HepG2 (cell line): ENCODE results near the gene BLOC1S1. TPM values are rescaled to one million over a fixed set of nuclear protein-coding genes. Genes with fewer than 3 reads are reported as not detected.

Experiments
- ATAC-seq: fragments of 200-7000 bp; cut with Tn5 transposase; 3 replicates; pipeline ENCODE4 v1.9.1; 2020; ENCODE audit warnings: mild to moderate bottlenecking, moderate library complexity
- BruUV-seq: library from RNA; stranded (reverse); fragments of 400-500 nt; replicated peaks from 2 replicates; lab custom pipeline; 2021; lab: Mats Ljungman, UMichigan
- CTCF ChIA-PET: fragments of 300-600 bp; formaldehyde crosslinking; extraction: SDS; loops from one replicate; lab custom pipeline; 2021; ENCODE audit warnings: low total read pairs, inconsistent platforms, low intra/inter-chr PET ratio; lab: Yijun Ruan, JAX
- POLR2A ChIA-PET: fragments of 350-600 bp; sonication (Branson Sonifier 250); formaldehyde crosslinking; loops from one replicate; lab custom pipeline; 2020; ENCODE audit warnings: antibody characterized with exemption, inconsistent platforms; lab: Yijun Ruan, JAX
- DNase-seq: peaks from one replicate; pipeline ENCODE4 v3.0.0-alpha.2; 2015; ENCODE audit warnings: low spot score
- FAIRE-seq: peaks from 3 replicates; lab custom pipeline; 2011; peaks lifted over from hg19 to GRCh38; lab: Jason Lieb, UNC
- H2AFZ ChIP-seq: one replicate; pipeline ENCODE4 v1.6.1; 2011; ENCODE audit warnings: low read length, inconsistent platforms
- H3K27ac ChIP-seq: fragments of 300-600 bp; 3 replicates; pipeline ENCODE4 v1.8.0; 2011; ENCODE audit warnings: mixed run types, mild to moderate bottlenecking, mixed read lengths, low read length, inconsistent platforms; ENCODE audit not compliant: insufficient read depth; ENCODE audit errors: extremely low read length
- H3K27me3 ChIP-seq, 2 experiments: fragments of 200-600 bp in 1 of 2; 2 replicates in 1 of 2; 3 replicates in 1 of 2; pipeline versions ENCODE4 v1.6.0 to v1.8.0; 2011; ENCODE audit warnings: low read length in 2 of 2, mild to moderate bottlenecking in 2 of 2, moderate library complexity in 2 of 2, inconsistent platforms in 1 of 2; ENCODE audit not compliant: insufficient read depth in 2 of 2, control insufficient read depth in 1 of 2
- H3K36me3 ChIP-seq, 2 experiments: fragments of 200-600 bp in 1 of 2; replicated peaks in 1 of 2; 2 replicates in 1 of 2; 3 replicates in 1 of 2; pipeline versions ENCODE4 v1.5.1 to v1.8.0; 2011; ENCODE audit warnings: low read length in 2 of 2, inconsistent platforms in 1 of 2; ENCODE audit not compliant: insufficient read depth in 2 of 2, control insufficient read depth in 1 of 2
- H3K4me1 ChIP-seq: 2 replicates; pipeline ENCODE4 v1.5.1; 2012; ENCODE audit warnings: low read length, inconsistent platforms; ENCODE audit not compliant: insufficient read depth
- H3K4me2 ChIP-seq: 2 replicates; pipeline ENCODE4 v1.6.0; 2011; ENCODE audit warnings: low read depth, low read length, inconsistent platforms
- H3K4me3 ChIP-seq, 3 experiments: fragments of 200-600 bp in 1 of 3; sonication (generic), shearing (Covaris generic) in 1 of 3; replicated peaks in 1 of 3; 2 replicates each; pipeline ENCODE4 v1.5.1; 2011 to 2016; ENCODE audit warnings: low read length in 3 of 3, inconsistent platforms in 2 of 3, low read depth in 2 of 3, mild to moderate bottlenecking in 2 of 3, control low read depth in 1 of 3, mixed read lengths in 1 of 3; ENCODE audit not compliant: insufficient read depth in 1 of 3
- H3K79me2 ChIP-seq: one replicate; pipeline ENCODE4 v1.6.1; 2011; ENCODE audit warnings: low read length, inconsistent platforms; ENCODE audit not compliant: insufficient read depth
- H3K9ac ChIP-seq: 2 replicates; pipeline ENCODE4 v1.6.0; 2011; ENCODE audit warnings: mild to moderate bottlenecking, low read depth, low read length, inconsistent platforms; ENCODE audit not compliant: insufficient read depth
- H3K9me3 ChIP-seq: 2 replicates; pipeline ENCODE4 v1.5.1; 2012; ENCODE audit warnings: mild to moderate bottlenecking, low read length
- H4K20me1 ChIP-seq: 2 replicates; pipeline ENCODE4 v1.6.0; 2011; ENCODE audit warnings: inconsistent platforms, mild to moderate bottlenecking, low read length, moderate library complexity; ENCODE audit not compliant: insufficient read depth
- ARID2 ChIP-seq: sonication (generic); formaldehyde crosslinking; IDR thresholded peaks from 2 replicates; pipeline ENCODE4 v1.8.1; 2022; ENCODE audit warnings: mild to moderate bottlenecking, missing genetic modification reagents, borderline replicate concordance
- EP300 ChIP-seq, 3 experiments: sonication (generic) in 1 of 3; formaldehyde crosslinking in 1 of 3; IDR thresholded peaks; 2 replicates each; pipeline versions ENCODE4 v1.5.1 to v1.6.1; 2011 to 2020; ENCODE audit warnings: low read depth in 2 of 3, low read length in 2 of 3, borderline replicate concordance in 1 of 3, improper control_type of control experiment in 1 of 3, mild to moderate bottlenecking in 1 of 3, missing genetic modification reagents in 1 of 3, moderate library complexity in 1 of 3
- HHEX ChIP-seq: IDR thresholded peaks from 2 replicates; pipeline ENCODE4 v1.6.1; 2016; ENCODE audit warnings: control low read depth
- HMGA1 ChIP-seq: sonication (generic); formaldehyde crosslinking; conservative IDR thresholded peaks from 2 replicates; pipeline ENCODE4 v1.4.0; 2020; ENCODE audit warnings: missing genetic modification reagents
- HNRNPUL1 ChIP-seq: fragments of 200-400 bp; formaldehyde crosslinking; IDR thresholded peaks from 2 replicates; pipeline ENCODE4 v1.6.1; 2017; ENCODE audit warnings: low read depth, mild to moderate bottlenecking, low read length, moderate library complexity
- JUNB ChIP-seq: sonication (generic); formaldehyde crosslinking; IDR thresholded peaks from 2 replicates; pipeline ENCODE4 v1.8.0; 2022; ENCODE audit warnings: missing genetic modification reagents, mild to moderate bottlenecking, borderline replicate concordance
- MAFK ChIP-seq, 2 experiments: IDR thresholded peaks in 1 of 2; conservative IDR thresholded peaks in 1 of 2; 2 replicates each; pipeline ENCODE4 v1.6.1; 2011; ENCODE audit warnings: improper control_type of control experiment in 2 of 2, low read length in 2 of 2
- PAWR ChIP-seq: sonication (generic); formaldehyde crosslinking; IDR thresholded peaks from 2 replicates; pipeline ENCODE4 v1.4.0; 2020; ENCODE audit warnings: missing genetic modification reagents, mild to moderate bottlenecking, borderline replicate concordance
- PCBP1 ChIP-seq: fragments of 200-400 bp; formaldehyde crosslinking; IDR thresholded peaks from 2 replicates; pipeline ENCODE4 v1.6.1; 2017; ENCODE audit warnings: mild to moderate bottlenecking, low read depth, low read length, borderline replicate concordance
- PHF21A ChIP-seq: sonication (generic); formaldehyde crosslinking; IDR thresholded peaks from 2 replicates; pipeline ENCODE4 v1.5.0; 2020; ENCODE audit warnings: mild to moderate bottlenecking, missing genetic modification reagents
- POLR2A ChIP-seq, 2 experiments: IDR thresholded peaks; 2 replicates each; pipeline ENCODE4 v1.6.1; 2011; ENCODE audit warnings: low read depth in 2 of 2, low read length in 2 of 2, mild to moderate bottlenecking in 1 of 2, moderate library complexity in 1 of 2; ENCODE audit not compliant: insufficient read depth in 1 of 2
- POLR2AphosphoS2 ChIP-seq: IDR thresholded peaks from 2 replicates; pipeline ENCODE4 v1.6.1; 2011; ENCODE audit warnings: low read depth, low read length, improper control_type of control experiment
- RBM22 ChIP-seq: fragments of 200-400 bp; formaldehyde crosslinking; optimal IDR thresholded peaks from 2 replicates; pipeline ENCODE3; 2017; ENCODE audit warnings: mild to moderate bottlenecking, low read length, moderate library complexity
- REXO4 ChIP-seq: sonication (generic); formaldehyde crosslinking; IDR thresholded peaks from 2 replicates; pipeline ENCODE4 v1.8.0; 2022; ENCODE audit warnings: missing genetic modification reagents, mild to moderate bottlenecking, borderline replicate concordance
- WIZ ChIP-seq: sonication (generic); formaldehyde crosslinking; IDR thresholded peaks from 2 replicates; pipeline ENCODE4 v1.5.1; 2020; ENCODE audit warnings: mild to moderate bottlenecking, missing genetic modification reagents
- ZNF546 ChIP-seq: sonication (generic); formaldehyde crosslinking; conservative IDR thresholded peaks from 2 replicates; pipeline ENCODE4 v1.8.1; 2023; ENCODE audit warnings: mild to moderate bottlenecking, missing genetic modification reagents
- ZNF841 ChIP-seq: sonication (generic); formaldehyde crosslinking; IDR thresholded peaks from 2 replicates; pipeline ENCODE4 v1.8.1; 2023; ENCODE audit warnings: missing genetic modification reagents, borderline replicate concordance
- ZNF878 ChIP-seq: sonication (generic); formaldehyde crosslinking; IDR thresholded peaks from 2 replicates; pipeline ENCODE4 v1.8.1; 2023; ENCODE audit warnings: mild to moderate bottlenecking, missing genetic modification reagents, moderate library complexity
- WGBS: methylation state at CpG from one replicate; pipeline ENCODE4 v1.1.6; 2017; ENCODE audit warnings: low lambda C conversion rate; 5-methylcytosine and 5-hydroxymethylcytosine counted together
- in situ Hi-C: cut with HindIII; loops from 2 replicates; pipeline ENCODE4 v1.10.0; 2017; ENCODE audit warnings: low pct_unique_long_range_greater_than_20kb; ENCODE audit not compliant: extremely low pct_ligation_motif_present
- intact Hi-C: fragments of 100-400 bp; cut with micrococcal nuclease; formaldehyde crosslinking; loops from one replicate; pipeline ENCODE4 v1.10.0; 2022; ENCODE audit not compliant: unreplicated experiment
- polyA plus RNA-seq, 8 experiments: library from polyadenylated mRNA; depleted of rRNA in 3 of 8; stranded (reverse) in 7 of 8; unstranded in 1 of 8; fragments of >200 nt; fragmentation: Illumina TruSeq in 4 of 8; extraction: Trizol in 4 of 8; gene quantifications; 2 replicates each; pipeline versions ENCODE4 v1.2.1 to v1.2.3, GENCODE V29; 2011 to 2016; ENCODE audit warnings: low read depth in 4 of 8, missing spikeins in 1 of 8, mixed read lengths in 1 of 8; ENCODE audit not compliant: insufficient read depth in 1 of 8
- total RNA-seq, 5 experiments: library from RNA; depleted of rRNA; stranded (reverse); fragments of >200 nt; fragmentation: Illumina TruSeq; extraction: Trizol; gene quantifications; 2 replicates each; pipeline ENCODE4 v1.2.3, GENCODE V29; 2016; ENCODE audit warnings: low read depth in 1 of 5
- TF ChIP-seq, protein P1 (sequence below): sonication (generic); formaldehyde crosslinking; IDR thresholded peaks from 2 replicates; pipeline ENCODE4 v1.5.0; 2020; ENCODE audit warnings: missing genetic modification reagents, mild to moderate bottlenecking, borderline replicate concordance
- TF ChIP-seq, protein P2 (sequence below): sonication (generic); formaldehyde crosslinking; IDR thresholded peaks from 2 replicates; pipeline ENCODE4 v1.4.0; 2020; ENCODE audit warnings: missing genetic modification reagents
- TF ChIP-seq, protein P3 (sequence below): fragments of 450-650 bp; IDR thresholded peaks from 2 replicates; pipeline ENCODE4 v1.6.1; 2016

Gene BLOC1S1
- total and polyA plus RNA-seq, 2 of the 13 experiments (the other 11 are each of a cell fraction or from before 2014, with no cell fraction given) = 55.1 to 95.3 TPM

DNA sequence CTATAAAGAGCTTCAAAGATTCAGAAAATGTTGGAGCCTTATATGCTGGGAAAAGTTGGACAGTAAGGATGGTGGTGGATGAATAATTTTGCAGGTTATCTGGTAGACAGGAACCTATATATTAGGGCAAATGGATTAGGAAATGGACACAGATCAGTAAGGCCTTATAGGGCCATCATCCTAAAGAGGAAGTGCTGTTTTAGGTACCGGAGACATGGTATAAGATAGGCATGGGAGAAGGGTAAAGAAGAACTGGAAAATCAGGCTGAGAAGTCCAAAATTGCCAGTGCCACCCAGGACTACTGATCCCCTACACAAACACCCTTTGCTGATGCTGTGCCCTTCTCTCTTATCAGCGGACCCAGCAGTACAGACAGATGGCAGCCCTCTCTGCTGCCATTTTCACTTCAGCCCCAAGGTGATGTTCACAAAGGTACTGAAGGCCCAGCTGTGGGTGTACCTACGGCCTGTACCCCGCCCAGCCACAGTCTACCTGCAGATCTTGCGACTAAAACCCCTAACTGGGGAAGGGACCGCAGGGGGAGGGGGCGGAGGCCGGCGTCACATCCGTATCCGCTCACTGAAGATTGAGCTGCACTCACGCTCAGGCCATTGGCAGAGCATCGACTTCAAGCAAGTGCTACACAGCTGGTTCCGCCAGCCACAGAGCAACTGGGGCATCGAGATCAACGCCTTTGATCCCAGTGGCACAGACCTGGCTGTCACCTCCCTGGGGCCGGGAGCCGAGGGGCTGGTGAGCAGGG is 32.6 kb downstream of the BLOC1S1 start:
- Histone ChIP-seq H3K4me1 (peaks cover 26% of the 10 kb centered on the region), H3K27me3 (peaks cover 0 to 6% of the 10 kb centered on the region in 2 experiments; a peak in 1 of 5 replicates), H3K4me2 (no peak overlapping the region), H3K9me3 (no peaks in the 10 kb centered on the region), H3K9ac (no peak overlapping the region), H3K27ac (no peak overlapping the region), H2AFZ (no peak overlapping the region), H3K79me2 (no peaks in the 10 kb centered on the region), H3K4me3 (no peak overlapping the region), H3K36me3 (peaks cover 9 to 22% of the 10 kb centered on the region in 2 experiments), H4K20me1 (no peaks in the 10 kb centered on the region)
- no peak for ATAC-seq
- no TSS peak for BruUV-seq
- in situ Hi-C loops (no loop called here), intact Hi-C loops (no loop called here)
- POLR2A ChIA-PET = no interaction called here
- CTCF ChIA-PET = no interaction called here
- DNase-seq = no peak
- FAIRE-seq = no peak
- WGBS = 97% methylated on average over 15 of the region's 18 CpGs
- TF ChIP-seq WIZ (CRISPR knock-in tag) (no peak), HHEX (CRISPR knock-in tag) (no peak), POLR2A (IDR thresholded peaks at IDR 0.05; ENCODE audit: insufficient read depth in 1 of 2, low read depth in 2 of 2, low read length in 2 of 2) (peak in 1 of 2 experiments; percentile 20; a peak in 1 of 4 replicates), PCBP1 (no peak), EP300 (IDR thresholded peaks at IDR 0.05; ENCODE audit: low read depth in 2 of 2, low read length in 2 of 2) (no peak), EP300 (CRISPR knock-in tag; IDR thresholded peaks at IDR 0.05; ENCODE audit: borderline replicate concordance) (no peak), JUNB (no peak), HMGA1 (CRISPR knock-in tag) (no peak), RBM22 (peak; percentile 24), ZNF546 (CRISPR knock-in tag) (no peak), PHF21A (no peak), MAFK (conservative IDR thresholded peaks at IDR 0.05 in 1 of 2, IDR thresholded peaks at IDR 0.05 in 1 of 2; ENCODE audit: low read length in 2 of 2) (no peak), ARID2 (CRISPR knock-in tag) (no peak), POLR2AphosphoS2 (no peak), ZNF878 (CRISPR knock-in tag) (no peak), HNRNPUL1 (no peak), REXO4 (CRISPR knock-in tag) (no peak), ZNF841 (CRISPR knock-in tag) (no peak), PAWR (CRISPR knock-in tag) (no peak)
- TF ChIP-seq, protein P1, sequence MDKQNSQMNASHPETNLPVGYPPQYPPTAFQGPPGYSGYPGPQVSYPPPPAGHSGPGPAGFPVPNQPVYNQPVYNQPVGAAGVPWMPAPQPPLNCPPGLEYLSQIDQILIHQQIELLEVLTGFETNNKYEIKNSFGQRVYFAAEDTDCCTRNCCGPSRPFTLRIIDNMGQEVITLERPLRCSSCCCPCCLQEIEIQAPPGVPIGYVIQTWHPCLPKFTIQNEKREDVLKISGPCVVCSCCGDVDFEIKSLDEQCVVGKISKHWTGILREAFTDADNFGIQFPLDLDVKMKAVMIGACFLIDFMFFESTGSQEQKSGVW (CRISPR knock-in tag) = no peak
- TF ChIP-seq, protein P2, sequence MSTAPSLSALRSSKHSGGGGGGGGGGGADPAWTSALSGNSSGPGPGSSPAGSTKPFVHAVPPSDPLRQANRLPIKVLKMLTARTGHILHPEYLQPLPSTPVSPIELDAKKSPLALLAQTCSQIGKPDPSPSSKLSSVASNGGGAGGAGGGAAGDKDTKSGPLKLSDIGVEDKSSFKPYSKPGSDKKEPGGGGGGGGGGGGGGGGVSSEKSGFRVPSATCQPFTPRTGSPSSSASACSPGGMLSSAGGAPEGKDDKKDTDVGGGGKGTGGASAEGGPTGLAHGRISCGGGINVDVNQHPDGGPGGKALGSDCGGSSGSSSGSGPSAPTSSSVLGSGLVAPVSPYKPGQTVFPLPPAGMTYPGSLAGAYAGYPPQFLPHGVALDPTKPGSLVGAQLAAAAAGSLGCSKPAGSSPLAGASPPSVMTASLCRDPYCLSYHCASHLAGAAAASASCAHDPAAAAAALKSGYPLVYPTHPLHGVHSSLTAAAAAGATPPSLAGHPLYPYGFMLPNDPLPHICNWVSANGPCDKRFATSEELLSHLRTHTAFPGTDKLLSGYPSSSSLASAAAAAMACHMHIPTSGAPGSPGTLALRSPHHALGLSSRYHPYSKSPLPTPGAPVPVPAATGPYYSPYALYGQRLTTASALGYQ = no peak
- TF ChIP-seq, protein P3, sequence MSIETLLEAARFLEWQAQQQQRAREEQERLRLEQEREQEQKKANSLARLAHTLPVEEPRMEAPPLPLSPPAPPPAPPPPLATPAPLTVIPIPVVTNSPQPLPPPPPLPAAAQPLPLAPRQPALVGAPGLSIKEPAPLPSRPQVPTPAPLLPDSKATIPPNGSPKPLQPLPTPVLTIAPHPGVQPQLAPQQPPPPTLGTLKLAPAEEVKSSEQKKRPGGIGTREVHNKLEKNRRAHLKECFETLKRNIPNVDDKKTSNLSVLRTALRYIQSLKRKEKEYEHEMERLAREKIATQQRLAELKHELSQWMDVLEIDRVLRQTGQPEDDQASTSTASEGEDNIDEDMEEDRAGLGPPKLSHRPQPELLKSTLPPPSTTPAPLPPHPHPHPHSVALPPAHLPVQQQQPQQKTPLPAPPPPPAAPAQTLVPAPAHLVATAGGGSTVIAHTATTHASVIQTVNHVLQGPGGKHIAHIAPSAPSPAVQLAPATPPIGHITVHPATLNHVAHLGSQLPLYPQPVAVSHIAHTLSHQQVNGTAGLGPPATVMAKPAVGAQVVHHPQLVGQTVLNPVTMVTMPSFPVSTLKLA = no peak
